ENCODE data around the gene THRB. TPM values are rescaled to one million over a fixed set of nuclear protein-coding genes. Genes with fewer than 3 reads are reported as not detected.

Gene THRB
- total RNA-seq, 2 donors from 2014 or later = 0.24 to 0.26 TPM

DNA sequence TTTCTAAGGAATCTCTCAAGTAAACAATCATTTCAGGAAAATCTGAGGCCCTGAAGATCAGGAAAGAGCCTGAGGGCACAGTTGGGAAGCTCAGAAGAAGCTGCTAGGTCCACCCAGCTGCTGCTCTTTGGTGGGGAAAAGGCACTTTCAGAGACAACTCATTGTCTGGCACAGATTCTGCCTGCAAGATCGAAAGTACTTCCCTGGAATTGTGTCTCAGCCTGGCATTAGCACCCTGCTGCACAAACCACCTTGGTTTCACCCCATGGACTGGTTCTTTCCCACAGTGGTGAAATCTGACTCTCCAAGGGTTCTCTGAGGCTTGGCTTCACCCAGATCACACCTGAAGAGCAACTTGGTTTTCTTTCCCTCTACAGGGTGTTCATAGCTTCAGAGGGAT is 18.7 kb downstream of the THRB start:
- no peaks in the 10 kb centered on the region for H3K36me3 ChIP-seq (ENCODE audit: control insufficient read depth, insufficient read depth, low read length)
- H3K9me3 Mint-ChIP-seq = no peaks in the 10 kb centered on the region
- 68% methylated on average over 1 of the region's 1 CpG; no CpG with 5 or more reads in 1 of the 2 experiments for WGBS, 2 experiments (ENCODE audit: insufficient coverage in 1 of 2, insufficient read length in 1 of 2)

DNA sequence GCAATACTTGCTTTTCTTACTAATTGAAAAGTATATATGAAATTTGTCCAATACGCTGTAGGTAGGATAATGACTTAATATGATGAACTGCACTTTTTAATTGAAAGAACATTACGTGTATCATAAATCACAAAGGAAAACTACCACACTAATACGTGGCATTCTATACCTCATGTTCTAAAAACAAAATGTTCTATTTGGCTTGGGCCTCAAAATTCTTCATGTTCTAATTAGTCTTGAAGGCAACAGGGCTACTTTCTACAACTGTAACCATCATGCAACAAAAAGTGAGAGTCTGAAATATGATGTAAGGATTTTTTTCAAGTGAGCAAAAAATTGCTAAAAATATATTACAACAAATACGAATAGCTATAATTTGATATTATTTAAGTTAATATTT is 19.8 kb downstream of the THRB start:
- H3K9me3 Mint-ChIP-seq = no peaks in the 10 kb centered on the region
- 94 to 100% methylated on average over 2 to 3 of the region's 4 CpGs for WGBS, 2 experiments (ENCODE audit: insufficient coverage in 1 of 2, insufficient read length in 1 of 2)
- Histone ChIP-seq H3K36me3 (ENCODE audit: control insufficient read depth, insufficient read depth, low read length) (no peaks in the 10 kb centered on the region), H3K4me3 (ENCODE audit: low read length) (no peak overlapping the region), H3K4me1 (ENCODE audit: control insufficient read depth, insufficient read depth, low read length) (peaks cover 3% of the 10 kb centered on the region), H3K27me3 (ENCODE audit: control insufficient read depth, insufficient read depth, low read length, poor library complexity, severe bottlenecking) (no peaks in the 10 kb centered on the region), H3K9me3 (ENCODE audit: control insufficient read depth, low read length) (no peaks in the 10 kb centered on the region), H3K27ac (ENCODE audit: low read depth, low read length) (no peak overlapping the region), H3K9ac (ENCODE audit: extremely low read depth, low read length, poor library complexity, severe bottlenecking) (no peak overlapping the region)
- TF ChIP-seq, protein P1, sequence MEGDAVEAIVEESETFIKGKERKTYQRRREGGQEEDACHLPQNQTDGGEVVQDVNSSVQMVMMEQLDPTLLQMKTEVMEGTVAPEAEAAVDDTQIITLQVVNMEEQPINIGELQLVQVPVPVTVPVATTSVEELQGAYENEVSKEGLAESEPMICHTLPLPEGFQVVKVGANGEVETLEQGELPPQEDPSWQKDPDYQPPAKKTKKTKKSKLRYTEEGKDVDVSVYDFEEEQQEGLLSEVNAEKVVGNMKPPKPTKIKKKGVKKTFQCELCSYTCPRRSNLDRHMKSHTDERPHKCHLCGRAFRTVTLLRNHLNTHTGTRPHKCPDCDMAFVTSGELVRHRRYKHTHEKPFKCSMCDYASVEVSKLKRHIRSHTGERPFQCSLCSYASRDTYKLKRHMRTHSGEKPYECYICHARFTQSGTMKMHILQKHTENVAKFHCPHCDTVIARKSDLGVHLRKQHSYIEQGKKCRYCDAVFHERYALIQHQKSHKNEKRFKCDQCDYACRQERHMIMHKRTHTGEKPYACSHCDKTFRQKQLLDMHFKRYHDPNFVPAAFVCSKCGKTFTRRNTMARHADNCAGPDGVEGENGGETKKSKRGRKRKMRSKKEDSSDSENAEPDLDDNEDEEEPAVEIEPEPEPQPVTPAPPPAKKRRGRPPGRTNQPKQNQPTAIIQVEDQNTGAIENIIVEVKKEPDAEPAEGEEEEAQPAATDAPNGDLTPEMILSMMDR (conservative IDR thresholded peaks at IDR 0.05) = no peak
- no peaks in the 10 kb centered on the region for H3K36me3 Mint-ChIP-seq (ENCODE audit: low read depth)
- peaks cover 9% of the 10 kb centered on the region for H3K4me1 Mint-ChIP-seq
- H3K27me3 Mint-ChIP-seq (ENCODE audit: insufficient read depth) = peaks cover 26% of the 10 kb centered on the region
- DNase-seq = no peak
- H3K27ac Mint-ChIP-seq = no peak overlapping the region
- no peak overlapping the region for H3K4me3 Mint-ChIP-seq

More for the DNA sequence above, 18.7 kb downstream of the THRB start:
- Mint-ChIP-seq H3K4me1 (peaks cover 9% of the 10 kb centered on the region), H3K36me3 (ENCODE audit: low read depth) (no peaks in the 10 kb centered on the region), H3K27me3 (ENCODE audit: insufficient read depth) (peaks cover 31% of the 10 kb centered on the region), H3K4me3 (no peak overlapping the region), H3K27ac (no peak overlapping the region)
- Histone ChIP-seq H3K27ac (ENCODE audit: low read depth, low read length) (no peak overlapping the region), H3K4me3 (ENCODE audit: low read length) (no peak overlapping the region), H3K27me3 (ENCODE audit: control insufficient read depth, insufficient read depth, low read length, poor library complexity, severe bottlenecking) (no peaks in the 10 kb centered on the region), H3K9me3 (ENCODE audit: control insufficient read depth, low read length) (no peaks in the 10 kb centered on the region), H3K9ac (ENCODE audit: extremely low read depth, low read length, poor library complexity, severe bottlenecking) (no peak overlapping the region), H3K4me1 (ENCODE audit: control insufficient read depth, insufficient read depth, low read length) (peaks cover 3% of the 10 kb centered on the region)
- TF ChIP-seq, protein P1 (conservative IDR thresholded peaks at IDR 0.05) = no peak
- peak; percentile 47 for DNase-seq

DNA sequence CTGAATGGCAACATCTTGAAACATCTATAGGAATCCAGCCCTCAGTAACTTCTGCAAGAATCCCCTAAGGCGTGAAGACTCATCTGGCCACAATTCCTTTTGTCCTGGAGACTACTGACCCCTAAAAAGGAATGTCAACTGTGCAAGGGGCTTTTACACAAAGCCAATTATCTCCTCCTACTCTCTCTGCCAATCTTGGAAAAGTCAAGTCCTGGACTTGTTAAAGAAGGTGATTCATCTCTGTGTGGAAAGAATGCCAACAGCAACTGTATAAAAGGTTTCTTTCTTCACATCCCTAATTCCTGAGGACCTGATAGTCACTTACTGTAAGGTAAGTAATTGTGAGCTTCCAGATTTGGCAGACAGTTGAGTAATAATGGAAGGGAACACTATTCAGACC is 22.3 kb downstream of the THRB start:
- TF ChIP-seq, protein P1 (conservative IDR thresholded peaks at IDR 0.05) = no peak
- peaks cover 5% of the 10 kb centered on the region for H3K27me3 Mint-ChIP-seq (ENCODE audit: insufficient read depth)
- H3K4me3 Mint-ChIP-seq = no peak overlapping the region
- Histone ChIP-seq H3K27me3 (ENCODE audit: control insufficient read depth, insufficient read depth, low read length, poor library complexity, severe bottlenecking) (no peaks in the 10 kb centered on the region), H3K4me1 (ENCODE audit: control insufficient read depth, insufficient read depth, low read length) (peaks cover 2% of the 10 kb centered on the region), H3K36me3 (ENCODE audit: control insufficient read depth, insufficient read depth, low read length) (no peaks in the 10 kb centered on the region), H3K9me3 (ENCODE audit: control insufficient read depth, low read length) (peaks cover 4% of the 10 kb centered on the region), H3K27ac (ENCODE audit: low read depth, low read length) (no peak overlapping the region), H3K4me3 (ENCODE audit: low read length) (no peak overlapping the region), H3K9ac (ENCODE audit: extremely low read depth, low read length, poor library complexity, severe bottlenecking) (no peak overlapping the region)
- WGBS, 2 experiments (ENCODE audit: insufficient coverage in 1 of 2, insufficient read length in 1 of 2) = 97% methylated on average over 1 of the region's 1 CpG; no CpG with 5 or more reads in 1 of the 2 experiments
- no peak for DNase-seq
- no peak overlapping the region for H3K27ac Mint-ChIP-seq
- no peaks in the 10 kb centered on the region for H3K36me3 Mint-ChIP-seq (ENCODE audit: low read depth)
- H3K4me1 Mint-ChIP-seq = peaks cover 5% of the 10 kb centered on the region
- no peaks in the 10 kb centered on the region for H3K9me3 Mint-ChIP-seq
